Astrocyte (in vitro differentiated cells and primary cell): Measurements from ENCODE around the gene EXOSC10.

ENCODE experiments used
- CTCF ChIP-seq: IDR thresholded peaks from 2 replicates; pipeline ENCODE4 v1.5.1; 2011; ENCODE audit warnings: low read depth, mild to moderate bottlenecking, inconsistent platforms, low read length, moderate library complexity; ENCODE audit not compliant: insufficient read depth
- EZH2 ChIP-seq: IDR thresholded peaks from 2 replicates; pipeline ENCODE4 v1.6.1; 2012; ENCODE audit warnings: mild to moderate bottlenecking, low read length, inconsistent platforms; ENCODE audit not compliant: insufficient read depth

- TF ChIP-seq CTCF = no peak
- TF ChIP-seq EZH2 = no peak
Measured at GRCh38 chr1:11059968-11060830, 39.5 kb downstream of the EXOSC10 start, which contains the start of gene SRM.
